GM12873 (cell line): ENCODE results near the gene ZNF557.

Source experiments
- CTCF ChIP-seq: IDR thresholded peaks from 2 replicates; pipeline ENCODE4 v1.5.1; 2012; ENCODE audit warnings: low read depth, mild to moderate bottlenecking, moderate library complexity, low read length, control low read depth; ENCODE audit not compliant: insufficient read depth; ENCODE audit errors: missing control alignments

The ZNF557 gene

GRCh38 chr19:7063764-7064418, 5.6 kb upstream of the ZNF557 start:
- no peak for TF ChIP-seq CTCF

- peak; percentile 27 for TF ChIP-seq CTCF
Measured at GRCh38 chr19:7067122-7067521, 2.4 kb upstream of the ZNF557 start.

GRCh38 chr19:7067716-7068115, 1.8 kb upstream of the ZNF557 start:
- TF ChIP-seq CTCF = no peak

- no peak for TF ChIP-seq CTCF
Measured at GRCh38 chr19:7068599-7068998, 904 bp upstream of the ZNF557 start.

- no peak for TF ChIP-seq CTCF
Measured at GRCh38 chr19:7069904-7070226, 362 bp downstream of the ZNF557 start.

- TF ChIP-seq CTCF = no peak
Measured at GRCh38 chr19:7072541-7072940, 3.0 kb downstream of the ZNF557 start.

GRCh38 chr19:7074705-7075282, 5.3 kb downstream of the ZNF557 start:
- TF ChIP-seq CTCF = no peak

- no peak for TF ChIP-seq CTCF
Measured at GRCh38 chr19:7076151-7076550, 6.6 kb downstream of the ZNF557 start.
